Fibroblast of skin of right quadriceps (primary cell): ENCODE measurements around the gene CALB2.

Source experiments
- DNase-seq: peaks from one replicate; pipeline ENCODE4 v3.0.0-alpha.2; 2013

The CALB2 gene

GRCh38 chr16:71399801-71400563, 41.5 kb downstream of the CALB2 start:
- DNase-seq = no peak

GRCh38 chr16:71402007-71402406, 43.5 kb downstream of the CALB2 start:
- no peak for DNase-seq

GRCh38 chr16:71402674-71403073, 44.2 kb downstream of the CALB2 start:
- DNase-seq = no peak

GRCh38 chr16:71404364-71404763, 45.8 kb downstream of the CALB2 start:
- DNase-seq = no peak

GRCh38 chr16:71406316-71406715, 47.8 kb downstream of the CALB2 start:
- DNase-seq = no peak

GRCh38 chr16:71406724-71407123, 48.2 kb downstream of the CALB2 start:
- no peak for DNase-seq

GRCh38 chr16:71407731-71408130, 49.2 kb downstream of the CALB2 start:
- no peak for DNase-seq

GRCh38 chr16:71408536-71408935, 50.0 kb downstream of the CALB2 start:
- no peak for DNase-seq

- no peak for DNase-seq
These were observed 50.7 kb downstream of the CALB2 start for GRCh38 chr16:71409011-71409775.

- no peak for DNase-seq
These were observed 51.6 kb downstream of the CALB2 start for GRCh38 chr16:71410146-71410545.

- peak; percentile 62 for DNase-seq
These were observed 54.0 kb downstream of the CALB2 start for GRCh38 chr16:71412270-71413160.

- DNase-seq = no peak
These were observed 54.8 kb downstream of the CALB2 start for GRCh38 chr16:71413341-71413740.

GRCh38 chr16:71414038-71414437, 55.5 kb downstream of the CALB2 start:
- DNase-seq = no peak

GRCh38 chr16:71421911-71422310, 63.4 kb downstream of the CALB2 start:
- DNase-seq = no peak

GRCh38 chr16:71423016-71423415, 64.5 kb downstream of the CALB2 start:
- DNase-seq = no peak

- DNase-seq = no peak
These were observed 65.3 kb downstream of the CALB2 start for GRCh38 chr16:71423865-71424264.

GRCh38 chr16:71424626-71425025, 66.1 kb downstream of the CALB2 start:
- no peak for DNase-seq

GRCh38 chr16:71425746-71426068, 67.2 kb downstream of the CALB2 start:
- DNase-seq = no peak

- DNase-seq = peak; percentile 84
These were observed 67.8 kb downstream of the CALB2 start for GRCh38 chr16:71426069-71426879.

GRCh38 chr16:71426880-71427615, 68.5 kb downstream of the CALB2 start:
- no peak for DNase-seq

- DNase-seq = no peak
These were observed 69.9 kb downstream of the CALB2 start for GRCh38 chr16:71428385-71428784.

- no peak for DNase-seq
These were observed 70.4 kb downstream of the CALB2 start for GRCh38 chr16:71428883-71429282.
